HG03103 (cell line): ENCODE data around the gene KCNMA1.

Source experiments
- ATAC-seq: cut with Tn5 transposase; IDR thresholded peaks from one replicate; pipeline ENCODE4 v1.9.1; 2021; ENCODE audit warnings: low read depth; ENCODE audit not compliant: unreplicated experiment

Gene KCNMA1

GRCh38 chr10:76969366-76969948 is 668.2 kb downstream of the KCNMA1 start:
- no peak for ATAC-seq

DNA sequence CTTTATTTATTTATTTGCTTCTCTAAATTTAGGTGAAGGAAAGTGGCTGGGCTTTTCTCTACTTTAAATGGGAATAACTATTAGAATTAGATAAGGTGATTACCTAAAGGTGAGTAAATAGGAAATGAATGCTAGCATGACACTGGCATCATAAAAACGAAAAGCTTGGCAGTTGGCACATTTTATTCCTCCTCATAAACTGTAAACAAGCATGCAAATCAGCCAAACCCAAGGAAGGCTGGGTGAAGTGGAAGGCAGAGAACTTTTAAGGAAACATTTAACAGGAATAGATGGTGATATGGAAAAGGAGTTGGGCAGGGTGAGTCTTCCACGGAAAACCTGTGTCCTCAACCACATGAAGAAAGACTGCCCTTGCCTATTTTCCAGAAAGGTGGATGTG is 669.1 kb downstream of the KCNMA1 start:
- ATAC-seq, result no peak

DNA sequence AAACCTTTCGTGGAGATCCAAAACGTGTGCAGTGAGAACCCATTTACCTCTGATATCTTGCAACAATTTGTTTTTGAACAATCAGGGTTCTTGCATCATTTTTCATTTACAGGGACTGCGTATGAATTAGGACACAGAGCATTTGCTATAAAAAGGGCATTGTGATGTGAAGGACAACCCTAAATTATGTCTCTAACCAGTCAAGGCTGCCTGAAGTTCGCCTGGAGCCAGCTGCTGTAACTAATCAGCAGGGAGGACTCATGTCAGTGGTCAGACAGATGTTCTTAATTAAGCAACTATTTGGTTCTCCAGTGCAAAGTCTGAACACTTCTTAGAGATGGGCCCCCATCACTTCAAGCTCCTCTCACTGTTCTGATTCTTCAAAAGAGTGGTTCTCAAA is 674.8 kb downstream of the KCNMA1 start:
- ATAC-seq, result no peak

DNA sequence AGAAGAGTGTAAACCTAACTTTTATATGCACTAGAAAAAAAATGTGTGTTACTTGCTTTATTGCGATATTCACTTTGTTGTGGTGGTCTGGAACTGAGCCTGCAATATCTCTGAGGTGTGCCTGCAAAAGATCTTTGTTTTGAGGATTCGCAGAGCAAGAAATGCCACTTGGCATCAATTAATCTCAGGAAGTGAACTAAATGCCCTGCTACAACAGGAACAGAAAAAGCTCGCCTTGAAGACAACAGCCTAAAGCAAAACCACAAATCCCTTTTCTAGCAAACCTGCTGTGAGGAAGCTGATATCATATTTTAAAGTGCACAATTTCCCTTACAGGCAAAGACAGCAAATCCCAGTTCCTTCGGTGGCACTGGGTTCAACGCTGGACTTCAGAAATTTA is 675.8 kb downstream of the KCNMA1 start:
- ATAC-seq, result no peak

GRCh38 chr10:76959111-76959510 is 678.5 kb downstream of the KCNMA1 start:
- no peak for ATAC-seq

- ATAC-seq, result no peak
Observed at GRCh38 chr10:76954838-76955237, 682.8 kb downstream of the KCNMA1 start.

- ATAC-seq, result no peak
Observed at GRCh38 chr10:76950354-76950753, 687.3 kb downstream of the KCNMA1 start.

DNA sequence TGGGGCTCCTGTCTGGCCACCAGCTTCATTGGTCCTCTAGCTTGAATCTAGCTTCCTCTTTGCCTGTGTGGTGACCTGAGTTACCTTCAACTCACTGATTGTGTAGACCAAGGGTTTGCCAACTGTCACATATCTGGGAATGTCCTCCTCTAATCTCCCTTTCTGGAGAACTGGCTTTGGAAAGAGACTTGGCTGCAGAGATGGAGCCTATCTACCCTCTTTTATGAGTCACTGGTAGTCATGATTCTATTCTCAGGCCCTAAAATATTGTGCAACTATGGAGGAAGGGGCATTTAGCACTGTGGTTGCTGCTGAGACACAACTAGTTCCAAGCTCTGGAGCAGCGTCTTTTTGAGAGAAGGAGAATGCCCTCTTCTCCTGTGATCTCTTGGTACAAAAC is 691.3 kb downstream of the KCNMA1 start:
- ATAC-seq, result no peak

- no peak for ATAC-seq
Observed at GRCh38 chr10:76945166-76945565, 692.4 kb downstream of the KCNMA1 start.

- no peak for ATAC-seq
Observed at GRCh38 chr10:76944640-76945039, 693.0 kb downstream of the KCNMA1 start.

DNA sequence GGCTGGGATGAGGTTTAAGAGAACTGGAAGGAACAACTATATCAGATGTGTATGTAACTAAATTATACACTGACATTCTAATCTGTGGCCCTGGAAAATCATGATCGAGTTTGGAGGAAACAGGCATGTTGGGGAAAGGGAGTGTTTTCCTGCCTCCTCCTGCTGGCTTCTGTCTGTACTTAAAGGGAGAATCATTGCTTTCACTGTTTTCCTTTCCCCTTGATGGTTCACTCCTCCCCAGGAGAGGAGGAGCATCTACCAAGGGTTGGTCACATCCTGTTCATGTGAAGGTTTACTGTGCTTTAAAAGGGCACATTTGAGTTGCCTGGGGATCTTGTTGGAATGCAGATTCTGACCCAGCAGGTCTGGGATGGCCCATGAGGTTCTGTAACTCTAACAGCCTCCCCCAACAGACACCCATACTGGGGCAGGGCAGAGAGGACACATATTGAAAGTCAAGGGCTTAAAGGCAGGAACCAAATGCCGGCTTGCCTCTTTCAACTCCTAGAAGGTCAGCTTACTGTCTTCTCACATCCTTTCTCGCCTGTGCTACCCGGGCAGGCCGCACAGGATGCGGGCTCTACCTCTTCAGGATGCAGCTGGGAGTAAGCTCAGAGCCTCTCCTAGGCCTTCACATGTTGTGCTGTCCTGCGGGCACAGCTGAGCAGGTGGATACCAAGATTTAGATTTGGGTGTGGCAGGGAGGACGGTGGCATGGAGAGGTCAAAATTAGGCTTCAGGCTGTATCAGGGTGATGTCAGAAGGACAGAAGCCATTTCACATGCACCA is 694.8 kb downstream of the KCNMA1 start:
- no peak for ATAC-seq

- ATAC-seq, result no peak
Observed at GRCh38 chr10:76939933-76940468, 697.6 kb downstream of the KCNMA1 start.

GRCh38 chr10:76937181-76937600 is 700.4 kb downstream of the KCNMA1 start:
- ATAC-seq, result no peak

DNA sequence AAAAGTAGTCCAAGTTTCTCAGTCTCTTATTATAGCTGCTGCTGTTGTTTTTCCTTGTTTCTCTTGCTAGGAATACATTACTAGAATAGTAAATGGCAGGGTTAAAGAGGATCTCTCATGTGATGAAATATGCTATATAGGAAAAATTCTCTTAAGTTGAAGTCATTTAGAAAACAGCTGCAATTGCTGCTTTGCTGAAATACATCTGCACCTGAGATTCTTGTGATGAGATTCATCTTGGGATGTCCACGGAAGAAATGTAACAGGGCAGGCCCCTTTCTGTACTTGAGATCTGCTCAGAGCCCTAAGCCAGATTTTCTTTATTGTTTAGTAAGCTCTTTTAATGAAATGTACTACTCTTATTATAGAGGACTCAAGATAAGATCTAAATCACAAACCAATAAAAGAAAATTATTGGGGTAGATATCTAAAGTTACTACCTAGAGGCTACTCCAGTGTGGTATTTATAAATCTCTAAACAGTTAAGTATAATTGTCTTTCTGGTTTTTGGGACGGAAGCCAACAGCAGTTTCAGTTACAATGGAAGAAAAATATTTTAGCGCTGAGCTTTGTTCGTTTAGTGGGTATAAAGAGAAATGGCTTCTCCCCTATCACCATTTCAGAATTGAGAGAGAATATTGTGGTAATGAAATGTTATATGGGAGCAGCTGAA is 701.5 kb downstream of the KCNMA1 start:
- no peak for ATAC-seq

DNA sequence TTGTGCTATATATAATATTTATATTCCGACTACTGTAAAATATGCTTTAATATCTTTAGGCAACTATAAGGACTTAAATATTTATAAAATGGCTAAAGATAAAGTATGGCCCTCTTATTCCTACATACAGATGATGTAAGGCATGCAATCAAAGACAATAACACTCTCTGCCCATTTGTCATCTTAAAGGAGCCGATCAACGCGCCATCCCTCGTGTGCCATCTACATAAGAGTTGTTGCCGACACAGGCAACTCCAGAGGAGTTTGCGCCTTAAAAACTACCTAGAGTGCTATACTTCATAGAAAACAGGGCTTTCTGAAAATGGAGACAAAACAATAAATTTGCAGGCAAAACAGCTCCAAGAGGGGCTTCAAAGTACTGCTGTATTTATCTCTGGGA is 709.0 kb downstream of the KCNMA1 start:
- ATAC-seq, result no peak

DNA sequence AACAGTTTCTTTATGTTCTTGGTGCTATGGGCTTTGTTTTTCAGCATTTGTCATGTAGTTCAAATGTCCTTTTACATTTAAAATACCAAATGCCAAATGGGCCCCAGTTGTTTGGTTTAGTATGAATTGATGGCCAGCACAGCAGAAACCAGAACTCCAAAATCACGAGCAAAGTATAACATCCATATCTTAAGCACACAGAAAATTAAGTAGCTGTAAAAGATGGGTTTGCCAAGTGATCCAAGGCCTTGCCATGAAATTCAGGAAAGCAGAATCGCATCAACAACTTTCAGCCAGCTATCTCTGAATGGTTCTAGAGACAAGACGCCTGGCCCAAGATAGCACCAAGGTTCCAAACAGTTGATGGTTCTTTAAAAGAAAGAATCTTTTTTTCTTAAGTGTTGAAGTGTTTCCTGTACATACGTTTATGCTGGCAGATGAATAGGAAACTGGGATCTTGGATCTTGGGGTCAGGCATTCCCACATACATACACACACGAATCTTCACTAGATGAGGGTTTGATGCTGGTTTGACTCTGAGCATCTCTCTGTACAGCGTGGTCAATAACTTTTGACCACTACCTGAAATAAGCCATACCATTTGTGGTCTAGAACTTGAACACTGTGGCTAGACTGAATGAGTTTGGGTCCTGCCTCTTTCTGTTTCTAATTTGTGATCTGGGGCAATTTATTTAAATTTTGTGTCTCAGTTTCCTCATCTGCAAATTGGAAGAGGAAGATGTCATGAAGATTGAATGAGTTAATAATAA is 711.8 kb downstream of the KCNMA1 start:
- ATAC-seq, result no peak

GRCh38 chr10:76922666-76923065 is 714.9 kb downstream of the KCNMA1 start:
- no peak for ATAC-seq

DNA sequence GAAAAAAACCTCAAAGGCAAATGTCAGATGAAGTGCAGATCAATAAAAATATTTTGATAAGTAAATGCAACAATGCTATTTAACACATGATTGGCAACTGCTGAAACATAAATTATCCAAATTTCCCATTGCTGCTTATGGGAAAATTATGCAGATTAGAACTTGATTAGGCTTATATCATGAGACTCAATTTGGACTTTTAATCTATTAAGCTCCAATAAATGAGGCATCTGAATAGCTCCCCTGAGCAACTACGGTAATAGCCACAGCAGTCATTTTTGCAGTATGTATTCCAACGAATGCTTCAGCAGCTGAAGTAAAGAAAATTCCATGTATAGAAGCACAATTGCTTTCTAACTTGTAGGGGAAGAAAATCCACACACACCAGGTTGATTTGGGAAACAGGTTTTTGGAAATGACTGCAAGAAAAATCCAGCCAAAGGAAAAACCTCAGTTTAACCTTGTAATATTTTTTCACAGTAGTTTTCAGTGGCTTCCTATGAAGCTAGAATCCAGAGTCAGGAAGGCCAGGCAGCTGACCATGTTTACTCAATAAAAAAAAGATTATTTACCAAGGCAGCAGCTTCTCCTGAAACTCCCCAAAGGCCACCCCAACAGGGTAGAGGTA is 716.1 kb downstream of the KCNMA1 start:
- ATAC-seq, result no peak

DNA sequence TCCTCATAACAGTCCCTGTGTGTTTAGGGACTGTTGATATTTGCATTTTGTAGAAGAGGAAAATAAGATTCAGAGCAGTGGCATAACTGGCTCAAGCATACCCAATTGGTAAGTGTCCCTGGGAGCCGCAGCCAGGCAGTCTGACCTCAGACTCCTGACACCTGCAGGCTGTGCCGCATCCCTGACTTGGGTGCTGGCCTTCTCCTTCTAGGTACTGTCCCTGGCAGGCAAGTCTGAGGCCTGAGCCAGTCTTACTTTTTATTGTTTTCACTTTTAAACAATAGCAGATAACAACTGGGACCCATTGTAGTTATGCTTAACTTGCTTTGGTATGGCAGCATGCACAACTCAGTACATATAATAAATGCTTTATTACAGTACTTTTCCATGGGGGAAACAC is 717.0 kb downstream of the KCNMA1 start:
- no peak for ATAC-seq

DNA sequence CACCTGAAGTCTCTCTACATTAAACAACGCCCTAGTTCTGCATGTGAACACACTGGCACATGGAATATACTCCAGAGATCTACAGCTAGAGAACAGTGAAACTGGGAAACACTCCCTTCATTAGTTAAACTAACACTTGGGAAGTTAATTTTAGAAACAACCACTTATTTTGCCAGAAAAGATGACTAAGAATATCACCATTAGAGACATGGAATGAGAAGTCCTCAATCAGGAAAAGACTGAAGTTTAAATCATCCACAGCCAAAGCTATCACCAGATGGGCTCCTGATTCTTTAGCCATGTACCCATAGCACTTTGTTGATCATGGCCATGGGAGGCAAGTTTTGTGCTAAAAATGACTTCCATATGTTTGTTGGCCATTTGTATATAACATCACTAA is 719.5 kb downstream of the KCNMA1 start:
- no peak for ATAC-seq
